ENCODE measurements around the gene TNPO3. TPM values are rescaled to one million over a fixed set of nuclear protein-coding genes. Genes with fewer than 3 reads are reported as not detected.

TNPO3 gene
- total and polyA plus RNA-seq, 10 of the 15 experiments (the other 5 are each of a cell fraction or from before 2014, with no cell fraction given) = 17.6 to 91.8 (median 65.9) TPM

DNA sequence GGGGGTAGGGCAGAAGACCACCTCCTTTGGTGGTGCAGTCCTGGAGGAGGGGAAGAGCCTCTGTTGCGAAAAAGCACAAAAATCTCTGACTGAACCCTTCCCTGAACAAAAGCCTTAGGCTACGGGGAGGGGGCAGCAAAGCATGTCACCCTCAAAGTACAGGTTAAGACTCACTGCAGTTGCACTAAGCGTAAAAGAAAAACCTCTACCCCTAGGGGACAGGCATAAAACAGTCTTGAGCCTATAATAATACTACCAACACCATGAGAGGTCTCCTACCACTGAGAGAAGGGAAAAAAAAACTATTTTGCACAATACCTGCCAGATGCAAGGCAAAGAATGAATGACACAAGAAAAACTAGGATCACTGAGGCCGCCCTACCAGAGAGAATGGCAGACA is 17.3 kb downstream of the TNPO3 start:
- Histone ChIP-seq H3K9ac (ENCODE audit: control insufficient read depth, insufficient read depth, low read length) (no peak overlapping the region), H3K79me2 (ENCODE audit: control insufficient read depth, insufficient read depth, low read length) (peaks cover 85% of the 10 kb centered on the region), H3K27me3 (replicated peaks in 1 of 2; ENCODE audit: control insufficient read depth in 2 of 2, insufficient read depth in 2 of 2, low read length in 1 of 2) (no peaks in the 10 kb centered on the region), H3K36me3 (ENCODE audit: control insufficient read depth in 2 of 2, insufficient read depth in 2 of 2, low read length in 1 of 2) (peaks cover 10 to 27% of the 10 kb centered on the region in 2 experiments), H2AFZ (ENCODE audit: control insufficient read depth, low read depth, low read length) (no peak overlapping the region), H3K9me3 (replicated peaks; ENCODE audit: control insufficient read depth, insufficient read depth, low read length) (no peaks in the 10 kb centered on the region; the same call in 2 of the 3 replicates), H3K4me3 (no peak overlapping the region), H3K4me2 (ENCODE audit: control insufficient read depth, insufficient read depth) (no peak overlapping the region), H4K20me1 (ENCODE audit: control insufficient read depth, insufficient read depth) (no peaks in the 10 kb centered on the region), H3K27ac (ENCODE audit: control insufficient read depth, insufficient read depth) (no peak overlapping the region), H3K4me1 (ENCODE audit: control insufficient read depth, insufficient read depth, low read length) (peaks cover 13% of the 10 kb centered on the region)
- no peak for ATAC-seq
- RAD21 ChIA-PET (ENCODE audit: unreplicated experiment) = interaction anchor here (1.0 kb wide), 1 partner anchor 28 kb away, joined by 3 read pairs; no protein-coding TSS in a partner anchor
- CTCF ChIA-PET = interaction anchor here (0.7 to 0.9 kb wide), 2 partner anchors 9 to 42 kb away, joined by 3 to 5 read pairs; no protein-coding TSS in a partner anchor
- BruUV-seq (replicated peaks) = no TSS peak
- FAIRE-seq = no peak
- DNase-seq (ENCODE audit: low read depth, low spot score) = no peak
- POLR2A ChIA-PET = no interaction called here
- intact Hi-C loops (cut with micrococcal nuclease; ENCODE audit: unreplicated experiment) = no loop called here
- in situ Hi-C loops (cut with MboI) = no loop called here
- 96% methylated on average over 4 of the region's 4 CpGs for WGBS (ENCODE audit: insufficient coverage, insufficient replicate concordance, low lambda C conversion rate, missing lambda C conversion rate)
- TF ChIP-seq NFYB (IDR thresholded peaks at IDR 0.05; ENCODE audit: insufficient read depth, low read depth, low read length) (no peak), SREBF2 (IDR thresholded peaks at IDR 0.05; ENCODE audit: low read length) (no peak), SMC3 (IDR thresholded peaks at IDR 0.05; ENCODE audit: borderline replicate concordance, low read length) (no peak)
- TF ChIP-seq, protein P1, sequence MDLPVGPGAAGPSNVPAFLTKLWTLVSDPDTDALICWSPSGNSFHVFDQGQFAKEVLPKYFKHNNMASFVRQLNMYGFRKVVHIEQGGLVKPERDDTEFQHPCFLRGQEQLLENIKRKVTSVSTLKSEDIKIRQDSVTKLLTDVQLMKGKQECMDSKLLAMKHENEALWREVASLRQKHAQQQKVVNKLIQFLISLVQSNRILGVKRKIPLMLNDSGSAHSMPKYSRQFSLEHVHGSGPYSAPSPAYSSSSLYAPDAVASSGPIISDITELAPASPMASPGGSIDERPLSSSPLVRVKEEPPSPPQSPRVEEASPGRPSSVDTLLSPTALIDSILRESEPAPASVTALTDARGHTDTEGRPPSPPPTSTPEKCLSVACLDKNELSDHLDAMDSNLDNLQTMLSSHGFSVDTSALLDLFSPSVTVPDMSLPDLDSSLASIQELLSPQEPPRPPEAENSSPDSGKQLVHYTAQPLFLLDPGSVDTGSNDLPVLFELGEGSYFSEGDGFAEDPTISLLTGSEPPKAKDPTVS (IDR thresholded peaks at IDR 0.05; ENCODE audit: low read depth, low read length) = no peak
- TF ChIP-seq, protein P2, sequence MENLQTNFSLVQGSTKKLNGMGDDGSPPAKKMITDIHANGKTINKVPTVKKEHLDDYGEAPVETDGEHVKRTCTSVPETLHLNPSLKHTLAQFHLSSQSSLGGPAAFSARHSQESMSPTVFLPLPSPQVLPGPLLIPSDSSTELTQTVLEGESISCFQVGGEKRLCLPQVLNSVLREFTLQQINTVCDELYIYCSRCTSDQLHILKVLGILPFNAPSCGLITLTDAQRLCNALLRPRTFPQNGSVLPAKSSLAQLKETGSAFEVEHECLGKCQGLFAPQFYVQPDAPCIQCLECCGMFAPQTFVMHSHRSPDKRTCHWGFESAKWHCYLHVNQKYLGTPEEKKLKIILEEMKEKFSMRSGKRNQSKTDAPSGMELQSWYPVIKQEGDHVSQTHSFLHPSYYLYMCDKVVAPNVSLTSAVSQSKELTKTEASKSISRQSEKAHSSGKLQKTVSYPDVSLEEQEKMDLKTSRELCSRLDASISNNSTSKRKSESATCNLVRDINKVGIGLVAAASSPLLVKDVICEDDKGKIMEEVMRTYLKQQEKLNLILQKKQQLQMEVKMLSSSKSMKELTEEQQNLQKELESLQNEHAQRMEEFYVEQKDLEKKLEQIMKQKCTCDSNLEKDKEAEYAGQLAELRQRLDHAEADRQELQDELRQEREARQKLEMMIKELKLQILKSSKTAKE (IDR thresholded peaks at IDR 0.05; ENCODE audit: low read depth, poor library complexity, severe bottlenecking) = no peak
- SMC1A ChIA-PET (ENCODE audit: uncharacterized antibody, unreplicated experiment) = interaction anchor here (1.3 to 1.5 kb wide), 3 partner anchors 16 to 29 kb away, joined by 3 to 5 read pairs (median 3); no protein-coding TSS in a partner anchor
